GM23338 (cell line): Measurements from ENCODE around the gene BACH1. TPM values are rescaled to one million over a fixed set of nuclear protein-coding genes. Genes with fewer than 3 reads are reported as not detected.

ENCODE experiments used
- EZH2phosphoT487 ChIP-seq: fragments of 200-600 bp; sonication (generic); IDR thresholded peaks from one replicate; pipeline ENCODE4 v1.8.1; 2018; ENCODE audit warnings: antibody characterized with exemption; ENCODE audit not compliant: unreplicated experiment
- JUNB ChIP-seq: IDR thresholded peaks from one replicate; pipeline ENCODE4 v1.6.1; 2016; ENCODE audit warnings: antibody characterized with exemption; ENCODE audit not compliant: unreplicated experiment
- STAT1 ChIP-seq: IDR thresholded peaks from one replicate; pipeline ENCODE4 v1.6.1; 2016; ENCODE audit warnings: antibody characterized with exemption; ENCODE audit not compliant: unreplicated experiment
- ZNF331 ChIP-seq: fragments of 250-450 bp; sonication (Bioruptor Pico); IDR thresholded peaks from 2 replicates; pipeline ENCODE4 v1.5.0; 2020; ENCODE audit warnings: low read depth, mild to moderate bottlenecking, moderate library complexity
- polyA plus RNA-seq: library from polyadenylated mRNA; unstranded; fragments of >200 nt; fragmentation: Nextera tagmentation; extraction: Ambion mirVana; gene quantifications from 2 replicates; pipeline ENCODE4 v1.2.1, GENCODE V29; 2016
- total RNA-seq: library from RNA; depleted of rRNA; stranded (reverse); fragments of >200 nt; shearing (Covaris generic); gene quantifications from 2 replicates; pipeline ENCODE4 v1.2.3, GENCODE V29; 2014
- TF ChIP-seq, protein P1 (sequence below): fragments of 250-450 bp; sonication (Bioruptor Pico); IDR thresholded peaks from 2 replicates; pipeline ENCODE4 v1.5.0; 2020; ENCODE audit warnings: mild to moderate bottlenecking, moderate library complexity
- TF ChIP-seq, protein P2 (sequence below): IDR thresholded peaks from one replicate; pipeline ENCODE4 v1.6.1; 2018; ENCODE audit warnings: antibody characterized with exemption; ENCODE audit not compliant: unreplicated experiment

The BACH1 gene
- total and polyA plus RNA-seq, 2 experiments from 2014 or later, result 18.9 to 41.2 TPM

DNA sequence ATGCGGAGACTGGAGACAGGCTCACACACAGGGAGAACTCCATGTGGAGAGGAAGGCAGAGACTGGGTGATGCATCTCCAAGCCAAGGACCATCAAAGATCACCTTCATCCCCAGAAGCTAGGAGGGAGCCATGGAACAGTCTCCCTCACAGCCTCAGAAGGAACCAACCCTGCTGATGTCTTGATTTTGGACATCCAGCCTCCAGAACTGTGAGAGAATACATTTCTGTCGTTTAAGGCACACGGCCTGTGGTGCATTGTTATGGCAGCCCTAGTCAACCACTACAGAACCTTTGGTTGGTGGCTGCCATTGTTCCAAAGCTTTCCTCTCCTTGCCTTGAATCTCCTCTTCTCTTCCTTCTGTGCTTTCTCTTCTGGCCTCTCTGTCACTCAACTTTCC lies 64.0 kb downstream of the BACH1 start (continued):
- TF ChIP-seq, protein P1, sequence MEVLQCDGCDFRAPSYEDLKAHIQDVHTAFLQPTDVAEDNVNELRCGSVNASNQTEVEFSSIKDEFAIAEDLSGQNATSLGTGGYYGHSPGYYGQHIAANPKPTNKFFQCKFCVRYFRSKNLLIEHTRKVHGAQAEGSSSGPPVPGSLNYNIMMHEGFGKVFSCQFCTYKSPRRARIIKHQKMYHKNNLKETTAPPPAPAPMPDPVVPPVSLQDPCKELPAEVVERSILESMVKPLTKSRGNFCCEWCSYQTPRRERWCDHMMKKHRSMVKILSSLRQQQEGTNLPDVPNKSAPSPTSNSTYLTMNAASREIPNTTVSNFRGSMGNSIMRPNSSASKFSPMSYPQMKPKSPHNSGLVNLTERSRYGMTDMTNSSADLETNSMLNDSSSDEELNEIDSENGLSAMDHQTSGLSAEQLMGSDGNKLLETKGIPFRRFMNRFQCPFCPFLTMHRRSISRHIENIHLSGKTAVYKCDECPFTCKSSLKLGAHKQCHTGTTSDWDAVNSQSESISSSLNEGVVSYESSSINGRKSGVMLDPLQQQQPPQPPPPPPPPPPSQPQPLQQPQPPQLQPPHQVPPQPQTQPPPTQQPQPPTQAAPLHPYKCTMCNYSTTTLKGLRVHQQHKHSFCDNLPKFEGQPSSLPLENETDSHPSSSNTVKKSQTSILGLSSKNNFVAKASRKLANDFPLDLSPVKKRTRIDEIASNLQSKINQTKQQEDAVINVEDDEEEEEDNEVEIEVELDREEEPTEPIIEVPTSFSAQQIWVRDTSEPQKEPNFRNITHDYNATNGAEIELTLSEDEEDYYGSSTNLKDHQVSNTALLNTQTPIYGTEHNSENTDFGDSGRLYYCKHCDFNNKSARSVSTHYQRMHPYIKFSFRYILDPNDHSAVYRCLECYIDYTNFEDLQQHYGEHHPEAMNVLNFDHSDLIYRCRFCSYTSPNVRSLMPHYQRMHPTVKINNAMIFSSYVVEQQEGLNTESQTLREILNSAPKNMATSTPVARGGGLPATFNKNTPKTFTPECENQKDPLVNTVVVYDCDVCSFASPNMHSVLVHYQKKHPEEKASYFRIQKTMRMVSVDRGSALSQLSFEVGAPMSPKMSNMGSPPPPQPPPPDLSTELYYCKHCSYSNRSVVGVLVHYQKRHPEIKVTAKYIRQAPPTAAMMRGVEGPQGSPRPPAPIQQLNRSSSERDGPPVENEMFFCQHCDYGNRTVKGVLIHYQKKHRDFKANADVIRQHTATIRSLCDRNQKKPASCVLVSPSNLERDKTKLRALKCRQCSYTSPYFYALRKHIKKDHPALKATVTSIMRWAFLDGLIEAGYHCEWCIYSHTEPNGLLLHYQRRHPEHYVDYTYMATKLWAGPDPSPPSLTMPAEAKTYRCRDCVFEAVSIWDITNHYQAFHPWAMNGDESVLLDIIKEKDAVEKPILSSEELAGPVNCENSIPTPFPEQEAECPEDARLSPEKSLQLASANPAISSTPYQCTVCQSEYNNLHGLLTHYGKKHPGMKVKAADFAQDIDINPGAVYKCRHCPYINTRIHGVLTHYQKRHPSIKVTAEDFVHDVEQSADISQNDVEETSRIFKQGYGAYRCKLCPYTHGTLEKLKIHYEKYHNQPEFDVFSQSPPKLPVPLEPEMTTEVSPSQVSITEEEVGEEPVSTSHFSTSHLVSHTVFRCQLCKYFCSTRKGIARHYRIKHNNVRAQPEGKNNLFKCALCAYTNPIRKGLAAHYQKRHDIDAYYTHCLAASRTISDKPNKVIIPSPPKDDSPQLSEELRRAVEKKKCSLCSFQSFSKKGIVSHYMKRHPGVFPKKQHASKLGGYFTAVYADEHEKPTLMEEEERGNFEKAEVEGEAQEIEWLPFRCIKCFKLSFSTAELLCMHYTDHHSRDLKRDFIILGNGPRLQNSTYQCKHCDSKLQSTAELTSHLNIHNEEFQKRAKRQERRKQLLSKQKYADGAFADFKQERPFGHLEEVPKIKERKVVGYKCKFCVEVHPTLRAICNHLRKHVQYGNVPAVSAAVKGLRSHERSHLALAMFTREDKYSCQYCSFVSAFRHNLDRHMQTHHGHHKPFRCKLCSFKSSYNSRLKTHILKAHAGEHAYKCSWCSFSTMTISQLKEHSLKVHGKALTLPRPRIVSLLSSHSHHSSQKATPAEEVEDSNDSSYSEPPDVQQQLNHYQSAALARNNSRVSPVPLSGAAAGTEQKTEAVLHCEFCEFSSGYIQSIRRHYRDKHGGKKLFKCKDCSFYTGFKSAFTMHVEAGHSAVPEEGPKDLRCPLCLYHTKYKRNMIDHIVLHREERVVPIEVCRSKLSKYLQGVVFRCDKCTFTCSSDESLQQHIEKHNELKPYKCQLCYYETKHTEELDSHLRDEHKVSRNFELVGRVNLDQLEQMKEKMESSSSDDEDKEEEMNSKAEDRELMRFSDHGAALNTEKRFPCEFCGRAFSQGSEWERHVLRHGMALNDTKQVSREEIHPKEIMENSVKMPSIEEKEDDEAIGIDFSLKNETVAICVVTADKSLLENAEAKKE (CRISPR knock-in tag), result no peak
- TF ChIP-seq STAT1 (no peak), EZH2phosphoT487 (no peak), ZNF331 (no peak), JUNB (no peak)
- TF ChIP-seq, protein P2, sequence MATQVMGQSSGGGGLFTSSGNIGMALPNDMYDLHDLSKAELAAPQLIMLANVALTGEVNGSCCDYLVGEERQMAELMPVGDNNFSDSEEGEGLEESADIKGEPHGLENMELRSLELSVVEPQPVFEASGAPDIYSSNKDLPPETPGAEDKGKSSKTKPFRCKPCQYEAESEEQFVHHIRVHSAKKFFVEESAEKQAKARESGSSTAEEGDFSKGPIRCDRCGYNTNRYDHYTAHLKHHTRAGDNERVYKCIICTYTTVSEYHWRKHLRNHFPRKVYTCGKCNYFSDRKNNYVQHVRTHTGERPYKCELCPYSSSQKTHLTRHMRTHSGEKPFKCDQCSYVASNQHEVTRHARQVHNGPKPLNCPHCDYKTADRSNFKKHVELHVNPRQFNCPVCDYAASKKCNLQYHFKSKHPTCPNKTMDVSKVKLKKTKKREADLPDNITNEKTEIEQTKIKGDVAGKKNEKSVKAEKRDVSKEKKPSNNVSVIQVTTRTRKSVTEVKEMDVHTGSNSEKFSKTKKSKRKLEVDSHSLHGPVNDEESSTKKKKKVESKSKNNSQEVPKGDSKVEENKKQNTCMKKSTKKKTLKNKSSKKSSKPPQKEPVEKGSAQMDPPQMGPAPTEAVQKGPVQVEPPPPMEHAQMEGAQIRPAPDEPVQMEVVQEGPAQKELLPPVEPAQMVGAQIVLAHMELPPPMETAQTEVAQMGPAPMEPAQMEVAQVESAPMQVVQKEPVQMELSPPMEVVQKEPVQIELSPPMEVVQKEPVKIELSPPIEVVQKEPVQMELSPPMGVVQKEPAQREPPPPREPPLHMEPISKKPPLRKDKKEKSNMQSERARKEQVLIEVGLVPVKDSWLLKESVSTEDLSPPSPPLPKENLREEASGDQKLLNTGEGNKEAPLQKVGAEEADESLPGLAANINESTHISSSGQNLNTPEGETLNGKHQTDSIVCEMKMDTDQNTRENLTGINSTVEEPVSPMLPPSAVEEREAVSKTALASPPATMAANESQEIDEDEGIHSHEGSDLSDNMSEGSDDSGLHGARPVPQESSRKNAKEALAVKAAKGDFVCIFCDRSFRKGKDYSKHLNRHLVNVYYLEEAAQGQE, result no peak
